HEK293 (cell line): ENCODE data around the gene TRIM34.

Experiments
- CTCF ChIP-seq: fragments of 450-650 bp; formaldehyde crosslinking; IDR thresholded peaks from 2 replicates; pipeline ENCODE4 v1.5.1; 2016; ENCODE audit warnings: missing biosample characterization, missing genetic modification characterization
- ZBTB20 ChIP-seq: fragments of 450-650 bp; formaldehyde crosslinking; IDR thresholded peaks from 2 replicates; pipeline ENCODE4 v1.5.1; 2016; ENCODE audit warnings: missing biosample characterization, missing genetic modification characterization
- ZFP3 ChIP-seq: fragments of 450-650 bp; formaldehyde crosslinking; IDR thresholded peaks from 2 replicates; pipeline ENCODE4 v1.5.1; 2016; ENCODE audit warnings: low read depth, missing biosample characterization, missing genetic modification characterization
- ZNF138 ChIP-seq: fragments of 450-650 bp; formaldehyde crosslinking; IDR thresholded peaks from 2 replicates; pipeline ENCODE4 v1.5.1; 2016; ENCODE audit warnings: missing biosample characterization, missing genetic modification characterization, borderline replicate concordance
- ZNF157 ChIP-seq: fragments of 450-650 bp; formaldehyde crosslinking; IDR thresholded peaks from 2 replicates; pipeline ENCODE4 v1.5.1; 2016; ENCODE audit warnings: missing biosample characterization, missing genetic modification characterization
- ZNF23 ChIP-seq: fragments of 450-650 bp; formaldehyde crosslinking; IDR thresholded peaks from 2 replicates; pipeline ENCODE4 v1.5.1; 2016; ENCODE audit warnings: missing biosample characterization, missing genetic modification characterization, borderline replicate concordance
- ZNF560 ChIP-seq: fragments of 450-650 bp; formaldehyde crosslinking; IDR thresholded peaks from 2 replicates; pipeline ENCODE4 v1.5.1; 2017; ENCODE audit warnings: missing biosample characterization, missing genetic modification characterization, borderline replicate concordance
- ZNF777 ChIP-seq: fragments of 450-650 bp; formaldehyde crosslinking; IDR thresholded peaks from 2 replicates; pipeline ENCODE4 v1.5.1; 2017; ENCODE audit warnings: missing biosample characterization, missing genetic modification characterization, borderline replicate concordance
- ZSCAN5A ChIP-seq: fragments of 450-650 bp; formaldehyde crosslinking; IDR thresholded peaks from 2 replicates; pipeline ENCODE4 v1.5.1; 2016; ENCODE audit warnings: missing biosample characterization, missing genetic modification characterization

GRCh38 chr11:5577101-5577500 lies 47.7 kb upstream of the TRIM34 start:
- TF ChIP-seq CTCF (tag by site-specific recombination), result no peak
- TF ChIP-seq ZNF560 (tag by site-specific recombination), result no peak
- no peak for TF ChIP-seq ZNF157
- no peak for TF ChIP-seq ZBTB20 (tag by site-specific recombination)
- no peak for TF ChIP-seq ZNF23 (tag by site-specific recombination)
- no peak for TF ChIP-seq ZSCAN5A (tag by site-specific recombination)
- TF ChIP-seq ZNF777 (tag by site-specific recombination), result no peak
- no peak for TF ChIP-seq ZNF138 (tag by site-specific recombination)
- TF ChIP-seq ZFP3, result no peak
